GM18873 (cell line): ENCODE data around the gene CALCOCO1.
"Not testable (repeated sequence)": the region's sequence is repeated elsewhere in the genome, so short reads cannot be mapped to it uniquely, and the experiment has no call there.

Experiments used
- ATAC-seq: cut with Tn5 transposase; IDR thresholded peaks from one replicate; pipeline ENCODE4 v1.9.1; 2021; ENCODE audit warnings: mild to moderate bottlenecking, moderate library complexity, moderate number of reproducible peaks; ENCODE audit not compliant: unreplicated experiment, low FRiP score

Gene CALCOCO1

DNA sequence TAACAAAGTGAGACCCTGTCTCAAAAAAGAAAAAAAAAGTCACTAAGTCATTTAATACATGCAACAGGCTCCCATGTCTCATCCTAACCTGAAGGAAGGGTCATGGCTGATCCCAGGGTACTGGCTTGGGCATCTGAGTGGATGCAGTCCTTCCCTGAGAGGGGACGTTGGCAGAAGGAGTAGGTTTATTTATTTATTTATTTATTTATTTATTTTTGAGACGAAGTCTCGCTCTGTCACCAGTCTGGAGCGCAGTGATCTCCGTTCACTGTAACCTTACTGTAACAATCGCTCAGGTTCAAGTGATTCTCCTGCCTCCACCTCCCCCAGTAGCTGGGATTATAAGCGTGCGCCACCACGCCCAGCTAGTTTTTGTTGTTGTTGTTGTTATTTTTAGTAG, 7.2 kb upstream of the CALCOCO1 start:
- no peak for ATAC-seq

- ATAC-seq, result no peak
These were observed 6.6 kb upstream of the CALCOCO1 start for GRCh38 chr12:53733807-53734200.

- no peak for ATAC-seq
These were observed 6.0 kb upstream of the CALCOCO1 start for GRCh38 chr12:53733051-53733806.

DNA sequence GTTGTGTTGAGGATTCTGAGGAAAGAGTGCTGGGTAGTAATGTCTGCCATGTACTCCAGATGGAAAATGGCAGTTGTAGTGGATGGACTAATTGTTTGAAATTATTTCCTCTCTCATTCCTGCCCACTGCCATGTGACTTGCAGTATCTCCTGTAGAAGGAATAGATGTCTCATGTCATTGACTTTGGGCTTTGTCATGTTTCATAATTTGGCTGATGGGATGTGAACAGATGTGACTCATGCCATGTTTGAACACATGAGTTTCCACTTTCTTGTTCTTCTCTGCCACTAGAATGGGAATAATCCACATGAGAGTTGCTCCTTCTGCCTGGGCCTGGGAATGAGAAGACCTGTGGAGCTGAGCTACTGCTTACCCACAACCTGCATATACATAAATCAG, 2.4 kb upstream of the CALCOCO1 start:
- ATAC-seq, result no peak

GRCh38 chr12:53728206-53728605, 954 bp upstream of the CALCOCO1 start:
- no peak for ATAC-seq

DNA sequence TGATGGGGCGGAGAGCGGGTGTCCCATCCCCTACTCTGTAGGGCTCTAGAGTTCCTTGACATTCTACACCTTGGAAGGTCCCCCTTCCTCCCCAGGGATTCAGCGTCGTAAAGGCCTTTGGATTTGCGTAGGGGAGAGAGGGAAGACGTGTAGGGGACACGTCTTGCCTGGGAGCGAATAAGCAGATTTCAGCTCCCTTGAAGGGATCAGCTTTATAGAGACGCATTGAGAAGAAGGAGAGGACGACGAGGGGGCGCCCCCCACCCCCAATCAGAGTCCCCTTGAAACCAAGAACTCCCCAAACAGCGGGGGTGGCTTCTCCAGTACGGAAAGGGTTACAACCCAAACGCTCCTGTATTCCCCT, 324 bp downstream of the CALCOCO1 start:
- no peak for ATAC-seq

- ATAC-seq, result no peak
These were observed 911 bp downstream of the CALCOCO1 start for GRCh38 chr12:53726341-53726740.

GRCh38 chr12:53725824-53726223, 1.4 kb downstream of the CALCOCO1 start:
- no peak for ATAC-seq

GRCh38 chr12:53722450-53723041, 4.7 kb downstream of the CALCOCO1 start:
- no peak for ATAC-seq

GRCh38 chr12:53720946-53721345, 6.3 kb downstream of the CALCOCO1 start:
- ATAC-seq, result no peak

- no peak for ATAC-seq
These were observed 7.6 kb downstream of the CALCOCO1 start for GRCh38 chr12:53719649-53720048.

GRCh38 chr12:53718567-53718966, 8.7 kb downstream of the CALCOCO1 start:
- not testable (repeated sequence) for ATAC-seq

DNA sequence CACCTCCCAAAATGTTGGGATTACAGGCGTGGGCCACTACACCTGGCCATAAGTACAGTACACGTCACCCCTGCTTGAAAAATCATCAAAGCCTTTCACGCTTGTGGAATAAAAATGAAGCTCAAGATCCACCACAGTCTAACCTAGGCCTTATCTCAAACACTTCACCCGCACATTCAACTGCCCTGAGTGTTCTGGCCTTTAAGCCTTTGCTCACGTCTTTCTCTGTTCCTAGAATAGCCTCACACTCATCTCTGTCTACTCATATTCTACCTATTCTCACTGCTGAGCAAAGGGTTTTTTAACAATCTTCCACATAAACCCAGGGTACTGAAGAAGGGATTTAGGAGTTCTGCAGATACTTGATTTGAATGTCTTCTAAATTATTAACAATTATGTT, 9.9 kb downstream of the CALCOCO1 start:
- ATAC-seq, result no peak

- ATAC-seq, result no peak
These were observed 13.2 kb downstream of the CALCOCO1 start for GRCh38 chr12:53714004-53714403.

GRCh38 chr12:53713516-53713915, 13.7 kb downstream of the CALCOCO1 start:
- no peak for ATAC-seq

GRCh38 chr12:53712059-53712643, 15.1 kb downstream of the CALCOCO1 start:
- no peak for ATAC-seq

DNA sequence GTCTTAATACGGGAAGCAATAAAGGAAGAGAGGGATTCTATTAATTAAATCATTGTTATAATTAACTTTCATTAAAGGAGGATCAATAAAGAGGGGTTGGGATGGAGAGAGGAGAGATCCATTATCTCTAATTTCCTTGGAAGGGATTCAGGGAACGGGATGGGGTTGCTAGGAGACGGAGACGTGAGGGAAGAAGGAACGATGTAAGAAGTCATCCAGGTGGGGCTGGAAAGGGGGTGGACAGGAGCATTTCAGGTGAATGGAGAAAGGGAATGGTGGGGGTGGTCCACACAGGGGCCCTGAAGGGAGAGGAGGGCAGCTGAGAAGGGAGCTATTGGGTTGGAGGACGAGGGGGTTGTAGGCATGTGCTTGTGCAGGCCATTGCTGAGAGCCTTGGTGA, 17.2 kb downstream of the CALCOCO1 start:
- no peak for ATAC-seq

- ATAC-seq, result no peak
These were observed 17.6 kb downstream of the CALCOCO1 start for GRCh38 chr12:53709671-53710070.

DNA sequence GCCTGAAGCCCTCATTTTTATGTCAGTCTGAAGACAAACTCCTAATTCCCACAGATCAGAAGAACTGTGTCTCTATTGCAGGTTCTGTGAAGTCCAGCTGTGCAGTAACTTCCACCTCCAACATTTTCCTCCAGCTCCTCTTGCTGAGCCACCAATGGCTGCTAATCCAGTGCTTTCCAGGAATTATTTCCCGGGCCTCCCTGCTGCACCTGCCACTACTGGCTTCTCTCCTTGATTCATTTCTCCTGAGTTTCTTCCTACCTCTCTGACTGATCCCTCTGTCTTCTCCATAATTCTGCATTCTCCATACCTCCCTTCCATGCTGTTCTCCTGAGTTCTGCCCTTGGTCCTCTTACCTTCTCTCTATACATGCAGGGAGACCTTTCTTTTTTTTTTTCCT, 21.2 kb downstream of the CALCOCO1 start:
- no peak for ATAC-seq

- ATAC-seq, result no peak
These were observed 23.5 kb downstream of the CALCOCO1 start for GRCh38 chr12:53703756-53704155.

- ATAC-seq, result no peak
These were observed 25.6 kb downstream of the CALCOCO1 start for GRCh38 chr12:53701518-53702264.
